Tibial artery (tissue), 4 donors: Measurements from ENCODE around the gene CALML4.

Experiments
- DNase-seq, 2 donors: peaks; one replicate each; pipeline ENCODE4 v3.0.0-alpha.2; 2019
- H3K27ac ChIP-seq, 2 donors: fragments of 200-600 bp; sonication (generic) in 1 of 2; 1 replicate in 1 of 2; 2 replicates in 1 of 2; pipeline ENCODE4 v1.5.1; 2018 to 2019; ENCODE audit warnings: mild to moderate bottlenecking in 1 of 2
- H3K27me3 ChIP-seq, 2 donors: fragments of 200-600 bp; sonication (generic) in 1 of 2; one replicate each; pipeline versions ENCODE4 v1.5.1 to v1.6.0; 2016 to 2019
- H3K36me3 ChIP-seq, 3 donors: fragments of 200-600 bp; sonication (generic) in 2 of 3; one replicate each; pipeline ENCODE4 v1.5.1; 2016 to 2019; ENCODE audit warnings: mild to moderate bottlenecking in 2 of 3
- H3K4me1 ChIP-seq, 4 donors: fragments of 200-600 bp; sonication (generic) in 2 of 4; 1 replicate in 3 of 4; 2 replicates in 1 of 4; pipeline ENCODE4 v1.5.1; 2016 to 2019
- H3K4me3 ChIP-seq, 2 donors: fragments of 200-600 bp; sonication (generic) in 1 of 2; 1 replicate in 1 of 2; 2 replicates in 1 of 2; pipeline ENCODE4 v1.5.1; 2018 to 2019; ENCODE audit warnings: mild to moderate bottlenecking in 2 of 2
- H3K9me3 ChIP-seq, 3 donors: fragments of 200-600 bp; sonication (generic) in 1 of 3; one replicate each; pipeline ENCODE4 v1.5.1; 2016 to 2019
- CTCF ChIP-seq, 2 experiments: fragments of 200-600 bp in 1 of 2; fragments of 450-650 bp in 1 of 2; IDR thresholded peaks; one replicate each; pipeline ENCODE4 v1.5.1; 2017 to 2019; ENCODE audit warnings: antibody characterized with exemption in 2 of 2, mild to moderate bottlenecking in 1 of 2, moderate library complexity in 1 of 2
- intact Hi-C: fragments of 100-400 bp; cut with DNase I; formaldehyde crosslinking; loops from one replicate; pipeline ENCODE4 v1.15.0; 2023; ENCODE audit warnings: low total_unique reads

The CALML4 gene

GRCh38 chr15:68210409-68210756 is 5.3 kb upstream of the CALML4 start:
- H3K9me3 ChIP-seq, result no peaks in the 10 kb centered on the region
- intact Hi-C loops, result no loop called here
- peak overlapping the region in 1 of 2 donors; percentile 18 for H3K4me3 ChIP-seq
- DNase-seq, result peak; percentile 18 to 57
- H3K27ac ChIP-seq, result no peak overlapping the region
- peaks cover 0 to 16% (median 5%) of the 10 kb centered on the region in 4 donors for H3K4me1 ChIP-seq
- H3K27me3 ChIP-seq, result no peaks in the 10 kb centered on the region
- no peak for TF ChIP-seq CTCF (IDR thresholded peaks at IDR 0.05)
- no peaks in the 10 kb centered on the region for H3K36me3 ChIP-seq

GRCh38 chr15:68209735-68210408 is 4.7 kb upstream of the CALML4 start:
- Histone ChIP-seq H3K27ac (no peak overlapping the region), H3K27me3 (no peaks in the 10 kb centered on the region), H3K4me1 (peaks cover 0 to 21% (median 9%) of the 10 kb centered on the region in 4 donors), H3K4me3 (no peak overlapping the region), H3K36me3 (no peaks in the 10 kb centered on the region), H3K9me3 (no peaks in the 10 kb centered on the region)
- DNase-seq, result peak; percentile 17 to 56
- intact Hi-C loops, result loop anchor here (5.0 kb wide), 1 partner anchor 348 kb away; no protein-coding TSS in a partner anchor
- TF ChIP-seq CTCF (IDR thresholded peaks at IDR 0.05), result no peak

- peaks cover 0 to 27% (median 10%) of the 10 kb centered on the region in 4 donors for H3K4me1 ChIP-seq
- H3K9me3 ChIP-seq, result no peaks in the 10 kb centered on the region
- TF ChIP-seq CTCF (IDR thresholded peaks at IDR 0.05), result no peak
- no peak overlapping the region for H3K4me3 ChIP-seq
- no peaks in the 10 kb centered on the region for H3K36me3 ChIP-seq
- no peak overlapping the region for H3K27ac ChIP-seq
- H3K27me3 ChIP-seq, result peaks cover 0 to 3% of the 10 kb centered on the region in 2 donors
- intact Hi-C loops, result loop anchor here (5.0 kb wide), 1 partner anchor 347 kb away; no protein-coding TSS in a partner anchor
- DNase-seq, result peak; percentile 3 to 48
These were observed 4.1 kb upstream of the CALML4 start for GRCh38 chr15:68209272-68209671.

- Histone ChIP-seq H3K27me3 (peaks cover 0 to 5% of the 10 kb centered on the region in 2 donors), H3K36me3 (no peaks in the 10 kb centered on the region), H3K4me3 (no peak overlapping the region), H3K9me3 (no peaks in the 10 kb centered on the region), H3K27ac (no peak overlapping the region), H3K4me1 (peaks cover 0 to 27% (median 10%) of the 10 kb centered on the region in 4 donors)
- TF ChIP-seq CTCF (IDR thresholded peaks at IDR 0.05), result no peak
- peak; percentile 13 to 50 for DNase-seq
- intact Hi-C loops, result loop anchor here (5.0 kb wide), 1 partner anchor 346 kb away; no protein-coding TSS in a partner anchor
These were observed 3.6 kb upstream of the CALML4 start for GRCh38 chr15:68208636-68209240.

GRCh38 chr15:68208136-68208535 is 3.0 kb upstream of the CALML4 start:
- no peak for TF ChIP-seq CTCF (IDR thresholded peaks at IDR 0.05)
- peaks cover 0 to 27% (median 10%) of the 10 kb centered on the region in 4 donors for H3K4me1 ChIP-seq
- intact Hi-C loops, result loop anchor here (5.0 kb wide), 1 partner anchor 346 kb away; no protein-coding TSS in a partner anchor
- H3K27ac ChIP-seq, result no peak overlapping the region
- H3K4me3 ChIP-seq, result no peak overlapping the region
- H3K9me3 ChIP-seq, result no peaks in the 10 kb centered on the region
- peak in 1 of 2 donors; percentile 52 for DNase-seq
- H3K27me3 ChIP-seq, result peaks cover 0 to 5% of the 10 kb centered on the region in 2 donors
- no peaks in the 10 kb centered on the region for H3K36me3 ChIP-seq
